Stomach (tissue), 9 donors: ENCODE results near the gene FSCN2. TPM values are rescaled to one million over a fixed set of nuclear protein-coding genes. Genes with fewer than 3 reads are reported as not detected.

Source experiments
- DNase-seq, 2 donors: peaks; one replicate each; pipeline versions ENCODE4 v3.0.0 to v3.0.0-alpha.2; 2013 to 2019
- H3K27ac ChIP-seq, 5 donors: fragments of 200-600 bp in 4 of 5; sonication (generic) in 4 of 5; one replicate each; pipeline ENCODE4 v1.5.1; 2013 to 2019; ENCODE audit warnings: mild to moderate bottlenecking in 1 of 5, moderate library complexity in 1 of 5
- H3K27me3 ChIP-seq, 3 donors: fragments of 200-600 bp; sonication (generic); one replicate each; pipeline ENCODE4 v1.5.1; 2017 to 2019; ENCODE audit warnings: mixed run types in 1 of 3
- H3K36me3 ChIP-seq, 4 donors: fragments of 200-600 bp; sonication (generic); 1 replicate in 3 of 4; 2 replicates in 1 of 4; pipeline ENCODE4 v1.5.1; 2016 to 2019
- H3K4me1 ChIP-seq, 4 donors: fragments of 200-600 bp; sonication (generic); one replicate each; pipeline ENCODE4 v1.5.1; 2016 to 2019
- H3K4me3 ChIP-seq, 4 donors: fragments of 200-600 bp; sonication (generic) in 3 of 4; one replicate each; pipeline ENCODE4 v1.5.1; 2016 to 2019; ENCODE audit warnings: mild to moderate bottlenecking in 1 of 4
- H3K9me3 ChIP-seq, 4 donors: fragments of 200-600 bp; sonication (generic); one replicate each; pipeline ENCODE4 v1.5.1; 2016 to 2019
- CTCF ChIP-seq, 7 experiments: fragments of 450-650 bp in 4 of 7; fragments of 200-600 bp in 3 of 7; sonication (generic) in 3 of 7; IDR thresholded peaks; one replicate each; pipeline ENCODE4 v1.5.1; 2016 to 2019; ENCODE audit warnings: antibody characterized with exemption in 7 of 7, control low read depth in 2 of 7, mild to moderate bottlenecking in 1 of 7
- EP300 ChIP-seq: sonication (generic); formaldehyde crosslinking; IDR thresholded peaks from one replicate; pipeline ENCODE4 v1.6.1; 2017; ENCODE audit warnings: antibody characterized with exemption
- POLR2A ChIP-seq, 4 donors: fragments of 450-650 bp; IDR thresholded peaks; one replicate each; pipeline ENCODE4 v1.6.1; 2016; ENCODE audit warnings: antibody characterized with exemption in 4 of 4, control low read depth in 2 of 4, mild to moderate bottlenecking in 1 of 4, moderate library complexity in 1 of 4
- POLR2AphosphoS5 ChIP-seq, 3 donors: sonication (generic); formaldehyde crosslinking; IDR thresholded peaks; one replicate each; pipeline ENCODE4 v1.6.1; 2016; ENCODE audit warnings: antibody characterized with exemption in 3 of 3
- WGBS, 5 donors: extraction: QIAGEN DNeasy Blood & Tissue Kit in 3 of 5; methylation state at CpG; one replicate each; pipeline versions ENCODE4 v1.1.5 to v1.1.7; 2013 to 2018; 5-methylcytosine and 5-hydroxymethylcytosine counted together
- intact Hi-C: fragments of 100-400 bp; cut with DNase I; formaldehyde crosslinking; loops from one replicate; pipeline ENCODE4 v1.15.1; 2023; ENCODE audit warnings: low total_unique reads
- polyA plus RNA-seq, 3 donors: library from polyadenylated mRNA; stranded (reverse); fragments of 200-250 nt; gene quantifications; one replicate each; pipeline ENCODE4 v1.2.3, GENCODE V29; 2013
- total RNA-seq, 5 donors: library from RNA; depleted of rRNA; stranded (reverse); fragments of >200 nt; gene quantifications; one replicate each; pipeline versions ENCODE4 v1.1.0 to v1.2.3, GENCODE V29; 2014 to 2016
- donor health status: healthy with polysubstance abuse.
- donor health status: Bipolar disorder and iron deficiency.
- donor health status: healthy.

FSCN2 gene
- total and polyA plus RNA-seq, 8 donors, result 0.90 to 21.7 (median 2.8) TPM; not detected in 1

- peaks cover 0 to 32% (median 3%) of the 10 kb centered on the region in 3 donors for H3K27me3 ChIP-seq
- intact Hi-C loops, result loop anchor here (10.0 kb wide), 3 partner anchors 46 to 176 kb away; no protein-coding TSS in a partner anchor
- H3K4me3 ChIP-seq, result peak overlapping the region; percentile 55 to 60 (median 56)
- H3K36me3 ChIP-seq, result no peaks in the 10 kb centered on the region
- peaks cover 31 to 54% (median 39%) of the 10 kb centered on the region in 4 donors for H3K4me1 ChIP-seq
- no peaks in the 10 kb centered on the region for H3K9me3 ChIP-seq
- peak overlapping the region in 2 of 5 donors; percentile 23 to 67 for H3K27ac ChIP-seq
- TF ChIP-seq CTCF (IDR thresholded peaks at IDR 0.05), result no peak
- TF ChIP-seq EP300, result no peak
- TF ChIP-seq POLR2AphosphoS5 (IDR thresholded peaks at IDR 0.05), result no peak
- TF ChIP-seq POLR2A (IDR thresholded peaks at IDR 0.05), result no peak
- peak; percentile 78 to 95 for DNase-seq
- WGBS, 5 donors, result 5 to 34% (median 11%) methylated on average over 16 to 94 of the region's 94 CpGs
Measured at GRCh38 chr17:81481073-81481799, 46.9 kb upstream of the FSCN2 start.

- H3K4me3 ChIP-seq, result peak overlapping the region; percentile 55 to 60 (median 56)
- peaks cover 31 to 54% (median 40%) of the 10 kb centered on the region in 4 donors for H3K4me1 ChIP-seq
- intact Hi-C loops, result loop anchor here (10.0 kb wide), 3 partner anchors 47 to 177 kb away; no protein-coding TSS in a partner anchor
- no peak for DNase-seq
- no peaks in the 10 kb centered on the region for H3K9me3 ChIP-seq
- TF ChIP-seq EP300 (no peak), CTCF (IDR thresholded peaks at IDR 0.05) (no peak), POLR2A (IDR thresholded peaks at IDR 0.05) (no peak), POLR2AphosphoS5 (IDR thresholded peaks at IDR 0.05) (no peak)
- 59 to 69% (median 67%) methylated on average over 15 to 18 of the region's 18 CpGs for WGBS, 5 donors
- H3K27me3 ChIP-seq, result peaks cover 0 to 32% (median 3%) of the 10 kb centered on the region in 3 donors
- H3K36me3 ChIP-seq, result no peaks in the 10 kb centered on the region
- peak overlapping the region in 3 of 5 donors; percentile 2 to 67 (median 23) for H3K27ac ChIP-seq
Measured at GRCh38 chr17:81481815-81482505, 46.2 kb upstream of the FSCN2 start.

GRCh38 chr17:81482673-81483072 is 45.5 kb upstream of the FSCN2 start:
- Histone ChIP-seq H3K27ac (peak overlapping the region in 2 of 5 donors; percentile 2 to 12), H3K4me1 (peaks cover 36 to 61% (median 45%) of the 10 kb centered on the region in 4 donors), H3K9me3 (no peaks in the 10 kb centered on the region), H3K27me3 (peaks cover 0 to 32% (median 3%) of the 10 kb centered on the region in 3 donors), H3K36me3 (no peaks in the 10 kb centered on the region), H3K4me3 (no peak overlapping the region)
- WGBS, 5 donors, result 70 to 84% (median 78%) methylated on average over 11 of the region's 11 CpGs
- intact Hi-C loops, result loop anchor here (10.0 kb wide), 3 partner anchors 48 to 178 kb away; no protein-coding TSS in a partner anchor
- TF ChIP-seq POLR2AphosphoS5 (IDR thresholded peaks at IDR 0.05) (no peak), EP300 (no peak), CTCF (IDR thresholded peaks at IDR 0.05) (no peak), POLR2A (IDR thresholded peaks at IDR 0.05) (no peak)
- no peak for DNase-seq
